ENCODE results near the gene RRP7A.

- TF ChIP-seq, protein P1, sequence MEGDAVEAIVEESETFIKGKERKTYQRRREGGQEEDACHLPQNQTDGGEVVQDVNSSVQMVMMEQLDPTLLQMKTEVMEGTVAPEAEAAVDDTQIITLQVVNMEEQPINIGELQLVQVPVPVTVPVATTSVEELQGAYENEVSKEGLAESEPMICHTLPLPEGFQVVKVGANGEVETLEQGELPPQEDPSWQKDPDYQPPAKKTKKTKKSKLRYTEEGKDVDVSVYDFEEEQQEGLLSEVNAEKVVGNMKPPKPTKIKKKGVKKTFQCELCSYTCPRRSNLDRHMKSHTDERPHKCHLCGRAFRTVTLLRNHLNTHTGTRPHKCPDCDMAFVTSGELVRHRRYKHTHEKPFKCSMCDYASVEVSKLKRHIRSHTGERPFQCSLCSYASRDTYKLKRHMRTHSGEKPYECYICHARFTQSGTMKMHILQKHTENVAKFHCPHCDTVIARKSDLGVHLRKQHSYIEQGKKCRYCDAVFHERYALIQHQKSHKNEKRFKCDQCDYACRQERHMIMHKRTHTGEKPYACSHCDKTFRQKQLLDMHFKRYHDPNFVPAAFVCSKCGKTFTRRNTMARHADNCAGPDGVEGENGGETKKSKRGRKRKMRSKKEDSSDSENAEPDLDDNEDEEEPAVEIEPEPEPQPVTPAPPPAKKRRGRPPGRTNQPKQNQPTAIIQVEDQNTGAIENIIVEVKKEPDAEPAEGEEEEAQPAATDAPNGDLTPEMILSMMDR (IDR thresholded peaks at IDR 0.05): no peak
- no peak for TF ChIP-seq POLR2A (IDR thresholded peaks at IDR 0.05)
Measured at GRCh38 chr22:42547562-42547961, 28.0 kb upstream of the RRP7A start.
